Measurements from ENCODE around the gene STPG1.
A peak's percentile ranks its signal among the peaks of the same experiment; 100 is the strongest.

The STPG1 gene

GRCh38 chr1:24353292-24353891 lies 60.2 kb downstream of the STPG1 start:
- H3K4me3 ChIP-seq (ENCODE audit: low read length): no peak overlapping the region
- DNase-seq (ENCODE audit: low read depth, low spot score): no peak

- DNase-seq (ENCODE audit: low read depth, low spot score): no peak
- no peak overlapping the region for H3K4me3 ChIP-seq (ENCODE audit: low read length)
These were observed 61.5 kb downstream of the STPG1 start for GRCh38 chr1:24351918-24352627.

- DNase-seq (ENCODE audit: low read depth, low spot score): no peak
- no peak overlapping the region for H3K4me3 ChIP-seq (ENCODE audit: low read length)
These were observed 62.3 kb downstream of the STPG1 start for GRCh38 chr1:24351247-24351646.

DNA sequence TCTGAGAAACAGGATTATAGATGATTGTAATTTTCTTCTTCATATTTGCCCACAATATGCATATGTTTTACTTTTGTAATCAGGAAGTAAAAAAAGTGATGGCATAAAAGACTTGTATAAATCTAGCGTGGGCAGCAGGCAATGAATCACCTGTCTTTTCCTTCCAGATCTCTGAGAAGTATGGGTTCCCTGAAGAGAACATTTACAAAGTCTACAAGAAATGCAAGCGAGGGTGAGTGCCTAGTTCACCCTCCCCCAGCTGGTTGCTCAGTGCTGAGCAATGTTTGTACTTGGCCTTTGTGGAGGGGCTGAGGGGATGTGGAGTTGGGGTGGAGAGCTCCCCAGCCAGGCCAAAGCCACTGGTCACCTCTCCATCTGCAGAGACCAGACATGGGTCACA lies 63.7 kb downstream of the STPG1 start:
- no peak overlapping the region for H3K4me3 ChIP-seq (ENCODE audit: low read length)
- DNase-seq (ENCODE audit: low read depth, low spot score): no peak

GRCh38 chr1:24348196-24348595 lies 65.4 kb downstream of the STPG1 start:
- no peak overlapping the region for H3K4me3 ChIP-seq (ENCODE audit: low read length)
- no peak for DNase-seq (ENCODE audit: low read depth, low spot score)

DNA sequence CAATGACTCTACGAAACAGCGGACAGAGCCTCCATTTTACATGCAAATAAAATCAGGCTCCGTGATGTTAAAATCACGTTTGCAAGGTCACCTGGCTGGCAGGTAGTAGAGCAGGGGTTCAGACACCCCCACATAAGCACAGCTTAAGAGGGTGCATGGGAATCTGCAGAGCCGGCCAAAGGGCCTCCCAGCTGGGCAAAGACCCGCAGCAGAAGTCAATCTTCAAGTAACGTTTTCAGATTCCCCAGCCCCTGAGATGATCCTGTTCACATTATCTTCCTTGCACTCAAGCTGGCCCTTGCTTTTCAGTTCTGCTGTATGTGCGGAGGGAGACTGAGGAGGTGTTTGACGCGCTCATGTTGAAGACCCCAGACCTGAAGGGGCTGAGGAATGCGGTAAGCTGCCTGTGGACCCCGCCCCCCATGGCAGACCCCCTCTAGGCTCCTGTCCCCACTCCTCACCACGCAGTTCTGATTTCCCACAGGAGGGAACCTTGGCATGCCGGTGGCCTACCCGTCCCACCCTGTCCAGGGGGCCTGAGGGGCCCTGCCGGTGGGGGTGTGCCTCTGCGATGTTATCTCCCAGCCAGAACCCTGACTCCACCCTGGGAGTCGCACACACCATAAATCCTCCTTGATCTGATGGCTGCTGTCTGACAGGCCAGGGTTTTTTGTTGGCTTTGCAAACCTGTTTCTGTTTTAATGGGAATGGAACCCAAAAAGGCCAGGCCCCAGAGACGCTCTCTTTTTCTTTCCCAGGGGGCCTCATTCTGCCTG lies 66.2 kb downstream of the STPG1 start:
- H3K4me3 ChIP-seq (ENCODE audit: low read length): no peak overlapping the region
- DNase-seq (ENCODE audit: low read depth, low spot score): no peak

DNA sequence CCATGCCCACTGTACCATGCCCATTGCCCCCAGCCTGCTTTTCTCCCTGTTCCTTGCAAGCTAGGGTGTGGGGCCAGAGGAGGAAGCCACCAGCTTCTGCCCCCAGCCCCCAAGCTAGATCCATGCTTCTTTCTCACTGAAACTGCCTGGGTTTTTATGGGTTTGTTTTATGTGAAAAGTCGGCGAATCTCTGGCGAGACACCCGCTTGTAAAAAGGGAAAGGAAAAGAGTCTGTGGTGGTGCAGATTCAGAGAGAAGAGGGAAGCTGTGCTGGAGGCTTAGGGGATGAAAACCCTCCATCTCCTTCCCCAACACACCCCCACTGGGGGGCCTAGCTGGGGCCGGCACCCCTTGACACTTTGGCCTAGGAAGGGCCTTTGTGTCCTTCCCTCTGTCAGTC lies 68.2 kb downstream of the STPG1 start:
- no peak overlapping the region for H3K4me3 ChIP-seq (ENCODE audit: low read length)
- DNase-seq (ENCODE audit: low read depth, low spot score): no peak

- no peak overlapping the region for H3K4me3 ChIP-seq (ENCODE audit: low read length)
- DNase-seq (ENCODE audit: low read depth, low spot score): no peak
These were observed 69.4 kb downstream of the STPG1 start for GRCh38 chr1:24344090-24344742.

- DNase-seq (ENCODE audit: low read depth, low spot score): no peak
These were observed 70.0 kb downstream of the STPG1 start for GRCh38 chr1:24343412-24344089.

GRCh38 chr1:24341260-24341659 lies 72.3 kb downstream of the STPG1 start:
- no peak overlapping the region for H3K4me3 ChIP-seq (ENCODE audit: low read length)
- DNase-seq (ENCODE audit: low read depth, low spot score): peak; percentile 17

More at GRCh38 chr1:24343412-24344089, 70.0 kb downstream of the STPG1 start:
- no peak overlapping the region for H3K4me3 ChIP-seq (ENCODE audit: low read length)

GRCh38 chr1:24340770-24341169 lies 72.8 kb downstream of the STPG1 start:
- H3K4me3 ChIP-seq (ENCODE audit: low read length): no peak overlapping the region
- no peak for DNase-seq (ENCODE audit: low read depth, low spot score)

- DNase-seq (ENCODE audit: low read depth, low spot score): no peak
- no peak overlapping the region for H3K4me3 ChIP-seq (ENCODE audit: low read length)
These were observed 73.6 kb downstream of the STPG1 start for GRCh38 chr1:24339996-24340395.

GRCh38 chr1:24338447-24338846 lies 75.1 kb downstream of the STPG1 start:
- no peak for DNase-seq (ENCODE audit: low read depth, low spot score)

GRCh38 chr1:24337455-24337854 lies 76.1 kb downstream of the STPG1 start:
- no peak for DNase-seq (ENCODE audit: low read depth, low spot score)

More at GRCh38 chr1:24338447-24338846, 75.1 kb downstream of the STPG1 start:
- H3K4me3 ChIP-seq (ENCODE audit: low read length): no peak overlapping the region

GRCh38 chr1:24336075-24336474 lies 77.5 kb downstream of the STPG1 start:
- no peak overlapping the region for H3K4me3 ChIP-seq (ENCODE audit: low read length)
- no peak for DNase-seq (ENCODE audit: low read depth, low spot score)

More at GRCh38 chr1:24337455-24337854, 76.1 kb downstream of the STPG1 start:
- no peak overlapping the region for H3K4me3 ChIP-seq (ENCODE audit: low read length)

GRCh38 chr1:24331961-24332673 lies 81.5 kb downstream of the STPG1 start:
- H3K4me3 ChIP-seq (ENCODE audit: low read length): no peak overlapping the region

GRCh38 chr1:24329797-24330543 lies 83.6 kb downstream of the STPG1 start:
- no peak overlapping the region for H3K4me3 ChIP-seq (ENCODE audit: low read length)
- DNase-seq (ENCODE audit: low read depth, low spot score): no peak

More at GRCh38 chr1:24331961-24332673, 81.5 kb downstream of the STPG1 start:
- no peak for DNase-seq (ENCODE audit: low read depth, low spot score)

GRCh38 chr1:24329331-24329730 lies 84.3 kb downstream of the STPG1 start:
- no peak overlapping the region for H3K4me3 ChIP-seq (ENCODE audit: low read length)
- no peak for DNase-seq (ENCODE audit: low read depth, low spot score)
